Activated CD4-positive, alpha-beta T cell treated with anti-CD3 and anti-CD28 coated beads, Interleukin-2, Interleukin-4, amounts not matched to agents 100 ng/mL and 50 ng/mL, durations not matched to agents 16 hours and 8 hours (primary cell): ENCODE measurements around the gene EGFR.

Experiments
- DNase-seq: peaks from one replicate; pipeline ENCODE4 v3.0.0-alpha.2; 2020; ENCODE audit warnings: low spot score

EGFR gene

DNA sequence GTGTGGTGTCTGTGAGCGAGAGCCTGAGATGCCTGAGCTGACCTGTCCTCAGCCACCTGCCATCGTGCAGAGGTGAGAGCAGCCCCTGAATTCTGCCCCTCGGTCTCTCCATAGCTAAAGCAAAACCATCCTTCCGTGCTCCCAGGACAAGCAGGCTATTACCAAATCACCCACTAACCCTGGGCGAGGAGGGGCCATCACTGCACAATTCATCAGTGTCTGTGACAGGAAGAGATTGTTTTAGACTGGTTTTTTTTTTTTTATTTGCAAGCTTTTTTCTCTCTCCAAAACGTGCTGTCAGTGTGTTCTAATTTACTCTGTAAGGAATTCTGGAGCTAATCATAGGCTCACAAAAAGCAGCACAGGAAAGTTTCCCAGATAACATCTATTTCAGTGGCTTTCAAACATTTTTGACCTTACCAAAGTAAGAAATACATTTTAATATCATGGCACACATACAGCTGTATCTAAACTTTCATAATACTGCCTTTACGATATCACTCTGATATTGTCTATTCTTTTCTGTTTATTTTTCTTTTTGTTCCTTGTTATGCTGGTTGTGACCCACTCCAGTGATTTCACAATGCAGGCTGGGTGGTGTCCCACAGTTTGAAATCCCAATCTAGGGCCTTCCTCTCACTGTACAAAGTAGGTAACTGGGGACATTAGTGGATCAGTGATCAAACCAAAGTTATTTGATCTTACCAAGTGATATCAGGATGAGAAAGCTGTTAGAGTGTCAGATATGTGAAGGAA, 62.8 kb downstream of the EGFR start:
- DNase-seq, result no peak

DNA sequence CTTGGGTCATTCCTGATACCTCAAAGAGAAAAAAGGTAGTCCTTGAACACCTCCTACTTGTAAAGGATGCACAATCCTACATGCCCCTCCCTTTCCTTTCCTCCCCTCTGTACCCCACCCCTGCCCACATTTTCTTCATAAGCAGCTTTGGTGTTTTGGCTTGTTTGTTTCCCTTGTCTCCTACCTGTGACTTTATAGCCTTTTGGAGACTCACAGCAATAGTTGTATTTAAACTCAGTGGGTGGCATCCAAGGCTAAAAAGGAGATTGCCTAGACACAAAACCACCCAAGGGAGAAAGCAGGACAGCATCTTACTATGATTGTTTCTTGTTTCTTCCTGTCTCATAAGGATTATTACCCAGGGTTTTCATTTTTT, 63.4 kb downstream of the EGFR start:
- DNase-seq, result no peak

DNA sequence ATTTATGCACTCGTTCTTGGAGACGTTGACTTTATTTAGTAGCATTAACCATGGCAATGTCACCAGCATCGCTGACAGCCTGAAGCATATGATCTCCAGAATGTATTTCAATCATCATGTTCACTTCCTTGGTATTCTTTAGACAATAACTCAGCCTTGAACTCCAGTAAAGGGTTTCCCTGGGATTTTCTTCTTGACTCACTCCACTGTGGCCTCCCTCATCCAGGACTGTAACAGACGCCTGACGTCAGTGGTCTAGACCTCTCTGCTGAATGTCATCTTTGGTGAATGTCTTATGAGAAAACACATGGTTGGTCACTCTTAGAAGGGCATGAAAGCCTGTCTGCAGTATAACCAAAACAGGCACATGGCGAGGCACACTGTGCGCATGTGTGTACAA, 64.4 kb downstream of the EGFR start:
- DNase-seq, result no peak

DNA sequence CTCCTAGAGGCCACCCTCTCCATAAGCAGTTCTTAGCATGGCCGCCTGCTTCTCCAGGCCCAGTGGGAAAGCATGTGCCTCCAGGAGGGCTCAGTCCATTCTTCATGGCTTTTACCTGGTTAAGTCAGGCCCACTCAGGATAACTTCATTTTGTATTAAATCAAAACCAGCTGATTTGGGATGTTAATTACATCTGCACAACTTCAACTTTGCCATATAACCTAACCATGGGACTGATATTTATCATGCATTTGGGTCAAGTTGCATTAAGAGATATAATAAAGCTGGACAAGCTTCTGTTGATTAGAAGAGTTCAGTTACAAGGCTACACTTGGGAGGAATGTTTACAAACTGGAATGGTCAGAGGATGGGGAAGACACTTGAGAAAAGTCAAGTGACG, 65.5 kb downstream of the EGFR start:
- DNase-seq, result no peak

DNA sequence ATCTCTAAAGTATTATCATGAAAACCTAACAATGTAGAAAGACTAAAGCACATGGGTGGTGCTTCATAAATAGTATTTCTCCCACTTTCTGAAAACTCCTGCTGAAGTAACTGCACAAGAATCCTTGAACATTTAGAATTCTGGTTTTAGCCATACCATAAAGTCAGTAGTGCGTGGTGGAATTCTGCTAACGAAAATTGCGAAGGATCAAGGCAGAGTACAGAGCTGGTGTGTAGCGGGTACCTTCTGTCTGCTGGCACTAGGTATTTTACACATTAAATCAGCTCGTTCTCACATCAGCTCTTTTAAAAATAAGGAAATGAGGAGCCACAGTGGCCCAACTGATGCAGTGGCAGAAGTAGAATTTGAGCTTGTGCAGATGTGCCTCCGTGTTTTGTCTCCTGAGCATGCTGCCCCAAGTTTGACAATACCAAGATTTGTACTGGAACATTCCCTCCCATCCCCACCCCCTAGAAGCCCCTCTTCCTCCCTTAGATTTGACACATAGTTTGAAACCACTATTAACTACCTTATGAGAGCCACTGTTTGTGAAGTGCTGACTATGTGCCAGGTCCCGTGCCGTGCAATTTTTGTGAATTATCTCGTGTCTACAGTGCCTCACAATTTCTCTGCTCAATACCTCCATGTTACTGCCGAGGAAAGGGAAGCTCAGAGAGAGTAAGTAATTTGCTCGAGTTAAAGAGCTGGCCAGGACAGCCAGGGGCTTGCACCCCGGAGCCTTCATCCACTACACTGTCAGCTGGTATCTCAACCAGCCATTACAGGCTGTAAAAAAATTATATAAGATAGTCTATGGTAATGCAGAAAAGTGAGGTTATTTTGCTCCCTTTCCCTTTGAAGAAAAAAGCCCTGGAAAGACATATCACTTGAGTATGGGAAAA, 66.9 kb downstream of the EGFR start:
- DNase-seq, result no peak

DNA sequence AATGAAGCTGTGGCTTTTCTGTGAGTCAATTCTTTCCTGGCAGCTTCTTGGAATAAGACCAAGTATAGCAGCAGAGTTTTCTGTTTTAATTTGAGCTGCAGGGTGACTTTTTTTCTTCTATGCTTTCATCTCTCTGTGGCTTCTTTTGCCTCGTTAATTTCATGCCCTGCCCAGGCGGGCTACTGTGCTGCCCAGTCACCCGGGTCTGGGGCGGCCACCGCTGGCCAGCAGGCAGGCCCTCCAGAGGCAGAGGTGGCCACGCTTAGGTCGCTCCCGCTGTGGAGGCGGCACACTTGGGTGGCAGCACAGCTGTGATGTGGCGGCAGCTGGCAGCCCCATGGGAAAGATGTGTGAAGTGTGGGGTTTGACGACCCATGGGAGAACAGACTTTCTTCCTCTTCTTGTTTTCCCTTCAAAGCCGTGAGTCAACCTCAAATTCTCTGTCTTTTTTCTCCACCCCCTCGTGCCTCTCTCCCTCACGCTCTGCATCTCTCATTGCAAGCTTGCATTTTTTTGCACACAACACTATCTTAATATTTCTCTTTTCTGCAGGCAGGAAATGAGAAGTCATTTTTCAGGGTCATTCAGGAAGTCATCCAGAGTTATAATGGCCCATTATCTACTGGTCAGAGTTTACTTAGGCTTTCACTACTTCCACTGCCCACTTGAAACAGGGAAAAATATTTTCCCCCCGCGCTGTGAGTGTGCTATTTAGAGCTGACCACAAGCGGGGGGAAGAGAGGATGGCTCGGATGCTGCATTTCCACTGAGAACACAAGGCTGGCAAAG, 67.8 kb downstream of the EGFR start:
- peak; percentile 15 for DNase-seq

DNA sequence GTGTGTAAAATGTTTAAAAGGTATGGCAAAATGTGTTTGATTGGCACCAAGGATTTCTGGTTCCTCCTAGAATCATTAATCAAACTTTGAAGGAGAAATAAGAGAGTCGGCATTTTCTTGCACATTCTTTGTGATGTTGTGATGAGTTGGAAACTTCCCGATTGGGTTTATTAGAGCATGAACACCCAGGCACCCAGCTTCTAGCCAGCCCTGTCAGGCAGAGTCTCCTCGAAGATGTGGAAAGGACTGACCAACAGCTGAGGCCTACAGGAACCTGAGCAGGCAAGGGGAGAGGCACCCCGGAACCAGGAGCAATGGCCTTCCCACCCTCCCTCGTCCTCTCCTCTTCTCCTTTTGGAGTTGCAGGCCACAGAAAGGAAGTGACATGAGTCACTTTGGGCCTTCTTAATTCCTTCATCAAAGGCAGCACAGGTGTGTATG, 68.7 kb downstream of the EGFR start:
- no peak for DNase-seq

DNA sequence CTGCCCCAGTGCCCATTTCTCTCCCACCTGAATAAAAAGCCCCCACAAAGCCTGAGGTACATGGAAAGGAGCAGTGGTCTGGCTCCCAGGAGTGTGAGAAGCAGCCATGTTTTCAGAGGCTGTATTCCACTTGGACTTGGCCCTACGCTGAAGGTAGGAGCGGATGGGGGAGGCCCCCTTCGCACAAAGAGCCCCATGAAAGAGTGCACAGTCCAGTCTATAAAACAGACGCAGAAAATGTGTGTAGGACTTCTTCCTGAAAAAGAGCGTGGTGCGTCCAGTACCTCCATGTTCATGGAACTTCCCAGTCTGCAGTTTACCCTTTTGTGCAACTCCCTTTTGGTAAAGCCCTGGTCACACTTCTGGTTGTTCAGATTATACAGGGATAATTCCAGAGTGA, 69.3 kb downstream of the EGFR start:
- no peak for DNase-seq

DNA sequence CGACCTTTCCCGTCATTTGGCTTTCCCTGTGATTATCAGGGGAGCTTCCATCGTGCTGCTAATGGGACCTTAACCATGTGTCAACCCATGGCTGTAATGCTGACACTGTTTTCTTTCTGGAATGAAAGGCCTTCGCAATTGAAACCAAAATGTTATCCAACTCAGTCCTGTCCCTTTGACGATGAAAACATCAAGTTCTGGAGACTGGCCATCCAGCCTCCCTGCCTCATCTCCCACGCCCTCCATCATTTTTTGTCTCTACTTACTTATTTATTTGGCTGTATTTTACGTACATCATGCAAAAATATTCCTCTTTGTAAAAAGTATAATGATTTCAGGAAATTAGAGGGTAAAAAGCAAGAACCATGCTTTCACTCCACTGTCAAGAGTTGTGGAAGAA, 69.8 kb downstream of the EGFR start:
- DNase-seq, result no peak

DNA sequence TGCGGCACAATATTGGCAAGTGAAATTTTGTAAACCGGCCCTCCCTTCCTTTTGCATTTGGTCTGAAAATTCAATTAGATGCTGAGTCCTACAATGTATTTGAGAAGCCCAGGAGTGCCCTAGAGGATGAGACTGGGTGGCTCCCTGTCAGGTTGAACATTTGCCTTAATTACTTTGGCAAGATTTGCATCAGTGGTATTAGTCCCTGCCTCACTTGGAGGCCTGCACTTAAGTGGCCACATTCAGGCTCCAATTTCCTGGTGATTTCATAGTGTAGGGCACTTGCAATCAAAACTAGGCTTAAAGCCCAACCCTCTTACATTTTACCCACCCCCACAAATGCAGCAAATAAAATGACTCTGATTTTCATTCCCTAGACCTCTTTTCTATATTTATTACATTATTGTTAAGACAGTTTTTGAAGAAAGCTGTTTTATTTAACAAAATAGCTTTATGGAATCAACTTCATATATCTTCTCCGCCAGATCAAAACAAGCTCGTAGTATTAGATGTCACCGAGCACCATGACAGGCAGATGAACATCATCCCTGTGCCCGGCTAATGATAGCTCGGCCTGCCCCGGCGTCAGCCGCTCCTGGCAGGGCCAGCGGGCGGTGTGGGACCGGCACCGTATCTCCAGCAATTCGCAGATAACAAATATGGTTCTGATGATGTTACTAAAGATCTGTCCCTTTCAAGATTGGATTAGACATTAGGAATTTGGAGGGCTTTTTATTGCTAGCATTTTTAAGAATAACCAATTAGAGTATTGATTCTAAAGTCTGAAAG, 73.6 kb downstream of the EGFR start:
- no peak for DNase-seq

DNA sequence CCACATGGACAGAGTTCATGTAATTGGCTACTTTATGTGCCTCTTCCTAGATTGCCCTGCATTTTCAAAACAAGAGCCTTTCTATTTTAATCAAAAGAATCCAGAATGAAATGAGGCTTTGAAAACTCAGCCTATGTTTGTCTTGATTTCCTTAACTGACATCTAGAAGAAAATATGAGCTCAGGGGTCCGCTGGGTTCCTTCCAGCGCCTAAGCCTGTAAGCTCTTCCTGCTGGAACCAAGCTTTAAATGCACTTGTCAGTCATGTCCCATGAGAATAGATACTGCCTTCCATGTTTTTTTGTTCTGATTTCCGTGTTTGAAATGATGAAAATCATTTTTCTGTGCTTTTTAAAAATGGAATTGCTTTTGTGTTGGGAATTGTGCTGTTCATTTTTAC, 74.2 kb downstream of the EGFR start:
- no peak for DNase-seq

DNA sequence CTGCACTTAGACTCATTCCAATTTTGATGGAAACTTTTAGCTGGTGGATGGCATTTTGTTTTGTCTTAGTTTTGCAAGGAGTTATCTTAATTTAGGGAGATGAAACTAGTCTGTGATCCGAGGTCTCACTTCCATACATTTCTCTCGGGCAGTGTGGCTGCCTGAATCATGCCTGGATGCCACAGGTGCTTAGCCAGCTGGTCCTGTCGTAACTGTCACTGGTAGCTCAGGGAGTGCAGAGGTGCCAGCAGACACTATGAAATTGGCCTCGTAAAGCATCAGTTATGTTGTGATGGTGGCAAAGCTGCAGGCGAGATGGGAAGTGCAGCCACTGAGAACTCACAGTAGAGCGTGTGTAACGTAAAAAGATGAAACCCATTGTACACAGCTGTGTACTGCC, 74.9 kb downstream of the EGFR start:
- no peak for DNase-seq

DNA sequence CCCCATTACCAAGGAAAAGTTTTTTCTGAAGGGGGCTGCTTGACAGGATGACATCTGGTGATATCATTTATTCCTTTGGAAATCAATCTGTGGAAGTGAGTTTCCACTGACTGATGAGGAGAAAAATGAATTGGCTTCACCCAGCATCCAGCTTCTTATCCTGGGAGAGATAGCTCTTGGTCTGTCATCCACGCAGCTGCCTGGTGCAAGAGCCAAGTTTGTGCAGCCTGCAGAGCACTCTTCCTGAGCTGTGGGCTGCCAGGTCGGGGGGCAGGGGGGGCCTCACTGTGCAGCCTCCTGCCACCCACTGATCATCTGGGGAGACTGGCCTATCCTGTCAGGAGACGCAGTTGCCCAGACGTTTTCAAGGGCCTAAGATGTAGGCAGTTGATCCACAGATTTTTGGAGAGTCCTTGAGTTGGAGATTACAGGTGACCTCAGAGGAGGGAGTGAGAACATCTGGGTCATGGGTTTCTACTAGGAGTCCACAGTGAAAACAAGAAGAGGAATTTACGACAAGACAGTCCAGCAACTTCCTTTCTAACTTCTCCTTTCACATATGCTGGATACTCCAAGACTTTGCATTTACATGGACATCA, 75.4 kb downstream of the EGFR start:
- DNase-seq, result no peak

DNA sequence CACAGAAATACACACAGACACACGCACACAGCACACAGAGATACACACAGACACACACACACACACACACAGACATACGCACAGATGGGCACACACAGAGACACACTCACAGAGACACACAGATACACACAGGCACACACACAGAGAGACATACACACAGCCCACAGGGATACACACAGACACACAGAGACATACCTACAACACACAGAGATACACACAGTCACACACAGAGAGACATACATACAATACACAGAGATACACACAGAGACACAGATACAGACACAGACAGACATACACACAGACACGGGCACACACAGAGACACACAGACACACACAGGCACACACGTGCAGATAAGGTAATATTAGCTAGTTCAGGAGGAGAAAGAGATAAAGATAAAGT, 76.9 kb downstream of the EGFR start:
- DNase-seq, result no peak

DNA sequence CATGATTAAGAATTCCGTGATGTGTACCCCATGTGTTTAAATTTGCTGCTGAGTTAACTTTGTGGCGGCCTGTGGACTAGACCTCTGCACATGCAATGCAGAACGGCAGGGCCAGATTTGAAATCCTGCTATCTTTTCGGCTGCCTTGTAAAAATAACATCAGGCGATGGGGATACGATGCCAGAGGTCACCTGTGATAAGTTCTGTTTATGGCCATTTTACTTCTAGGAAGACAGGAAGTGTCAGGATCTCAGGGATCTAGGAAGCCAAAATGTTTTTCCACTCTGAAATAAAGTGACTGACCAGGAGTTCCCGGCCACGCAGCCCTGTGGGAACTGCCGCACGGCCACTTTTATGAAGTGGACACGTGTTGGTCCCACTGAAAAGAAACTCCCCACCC, 77.5 kb downstream of the EGFR start:
- no peak for DNase-seq

DNA sequence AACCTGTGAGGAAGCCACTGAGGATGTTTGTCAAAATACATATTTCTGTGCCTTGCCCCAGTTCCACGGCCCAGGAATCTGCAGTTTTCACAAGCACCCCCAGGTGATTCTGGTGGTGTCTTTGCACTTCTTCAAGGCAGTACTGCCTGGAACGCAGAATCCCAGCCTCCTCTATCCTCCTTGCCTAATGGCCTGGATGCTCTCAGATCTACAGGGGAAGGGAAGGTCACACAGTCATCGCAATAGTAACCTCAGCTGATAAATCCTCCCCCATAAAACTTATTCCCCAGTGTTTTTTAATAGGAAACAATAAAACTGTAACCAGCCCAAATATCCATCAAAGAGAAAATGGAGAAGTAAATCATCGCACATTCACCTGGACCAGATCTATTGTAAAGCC, 78.3 kb downstream of the EGFR start:
- DNase-seq, result no peak

DNA sequence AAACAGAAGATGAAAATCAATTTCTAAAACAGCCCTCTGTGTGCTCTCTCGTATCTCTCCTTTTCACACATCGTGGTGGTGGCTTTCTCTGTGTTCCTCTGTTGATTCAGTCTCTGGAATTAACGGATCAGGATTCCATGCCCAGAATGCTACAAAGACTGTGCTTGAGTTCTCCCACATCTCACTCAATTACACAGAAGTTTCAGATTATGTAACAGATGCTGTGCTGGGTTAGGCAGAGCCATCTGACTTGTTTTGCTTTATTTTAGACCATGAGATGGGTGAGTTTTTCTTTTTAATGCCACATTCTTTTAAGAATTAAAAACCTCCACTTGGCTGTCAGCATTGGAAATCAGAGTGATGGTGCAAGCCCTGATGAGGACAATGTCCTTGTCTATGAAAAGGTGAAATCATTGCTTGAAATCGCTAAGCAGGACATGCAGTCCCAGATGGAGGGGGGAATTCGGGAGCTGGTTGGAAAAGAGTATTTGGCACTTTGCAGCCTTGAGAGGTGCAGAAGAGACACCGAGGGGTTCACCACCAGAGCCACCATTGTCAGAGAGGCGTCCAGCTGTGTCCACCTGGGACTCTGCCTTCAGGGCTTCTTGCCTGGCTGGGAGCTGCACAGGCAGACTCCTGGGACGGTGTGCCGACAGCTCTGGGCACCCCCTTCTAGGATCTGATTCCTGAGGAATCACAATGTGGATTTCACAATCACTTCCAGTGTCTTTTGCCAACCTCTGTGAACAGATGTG, 80.4 kb downstream of the EGFR start:
- no peak for DNase-seq

DNA sequence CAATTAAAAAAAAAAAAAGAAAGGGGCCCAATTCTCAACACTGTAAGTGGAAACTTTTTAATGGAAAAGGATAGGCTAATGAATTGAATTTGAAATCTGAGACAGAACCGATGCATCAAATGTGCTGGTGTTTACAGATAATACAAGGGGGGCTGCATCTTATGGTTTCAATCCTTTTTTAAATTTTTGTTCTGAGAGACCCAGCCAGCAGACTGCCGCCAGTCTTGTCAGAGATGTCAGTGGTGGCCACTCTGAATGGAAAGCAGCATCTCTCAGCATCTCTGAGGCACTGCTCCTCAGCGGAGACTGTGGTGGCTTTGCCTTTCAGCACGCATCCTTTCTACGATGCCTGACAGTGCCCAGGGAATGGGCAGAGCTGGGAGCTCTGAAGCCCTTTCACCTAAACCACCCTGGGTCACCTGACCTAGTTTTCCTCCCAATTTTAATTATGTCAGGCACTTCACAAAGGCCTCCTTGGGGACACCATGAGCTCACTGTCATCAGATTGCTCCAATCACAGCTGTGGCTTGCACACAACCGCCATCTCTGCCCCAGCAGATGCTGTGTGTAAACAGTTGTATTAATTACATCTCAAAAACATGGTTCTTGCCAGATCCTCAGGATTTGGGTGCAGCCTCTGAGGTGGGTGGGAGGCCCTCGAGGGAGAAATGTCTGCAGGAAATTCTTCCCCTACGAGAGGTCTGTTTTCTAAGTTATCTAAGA, 81.2 kb downstream of the EGFR start:
- no peak for DNase-seq

DNA sequence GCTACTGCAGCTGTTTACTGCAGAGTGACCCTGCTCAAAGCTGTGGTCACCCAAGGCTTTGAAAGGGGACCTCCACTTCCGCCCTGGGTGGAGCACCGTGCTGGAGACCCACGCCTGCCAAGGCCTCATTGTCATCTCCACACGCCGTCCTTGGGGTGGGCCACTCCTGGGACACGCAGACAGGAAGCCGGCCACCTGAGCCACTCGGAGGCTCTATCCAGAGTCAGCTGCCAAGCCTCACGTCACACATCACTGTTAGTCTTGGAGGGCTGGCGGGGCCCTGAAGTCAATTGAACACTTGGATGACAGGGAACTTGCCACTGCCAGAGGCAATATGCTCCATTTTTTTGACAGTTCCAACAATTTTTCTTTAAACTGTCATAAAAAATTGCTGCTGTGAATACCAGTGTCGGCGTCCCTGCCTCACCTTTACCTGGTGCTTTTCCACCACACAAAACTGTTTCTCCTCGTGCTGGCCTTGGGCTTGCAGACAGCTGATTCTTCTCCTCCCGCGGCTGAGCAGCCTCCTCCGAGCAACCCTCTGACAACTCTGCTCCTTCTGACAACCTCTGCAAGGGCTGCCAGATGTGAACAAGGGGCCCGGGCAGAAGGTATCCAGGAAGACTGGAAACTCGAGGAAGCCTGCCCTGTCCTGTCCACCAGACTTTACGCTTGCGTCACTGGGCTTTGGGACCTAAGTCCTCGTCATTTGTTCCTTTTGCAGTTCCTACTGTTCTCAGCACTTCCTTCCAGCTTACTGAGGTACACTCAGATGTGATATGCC, 81.9 kb downstream of the EGFR start:
- DNase-seq, result no peak
